Keratinocyte (primary cell): Measurements from ENCODE around the gene NCAPH2. TPM values are rescaled to one million over a fixed set of nuclear protein-coding genes. Genes with fewer than 3 reads are reported as not detected.

Experiments
- DNase-seq: peaks from one replicate; pipeline ENCODE4 v3.0.0-alpha.2; 2011; ENCODE audit warnings: low read depth, missing footprints, low spot score
- FAIRE-seq: peaks from 2 replicates; lab custom pipeline; 2011; peaks lifted over from hg19 to GRCh38; lab: Jason Lieb, UNC
- H2AFZ ChIP-seq: 2 replicates; pipeline ENCODE4 v1.6.0; 2012; ENCODE audit warnings: low read length, control low read depth, inconsistent platforms; ENCODE audit not compliant: control insufficient read depth
- H3K27ac ChIP-seq: 2 replicates; pipeline ENCODE4 v1.5.1; 2011; ENCODE audit warnings: low read length; ENCODE audit not compliant: control insufficient read depth, insufficient read depth
- H3K27me3 ChIP-seq: 3 replicates; pipeline ENCODE4 v1.6.0; 2011; ENCODE audit warnings: low read length; ENCODE audit not compliant: control insufficient read depth, insufficient read depth; ENCODE audit errors: extremely low read depth
- H3K36me3 ChIP-seq, 2 experiments: 2 replicates in 1 of 2; 3 replicates in 1 of 2; pipeline ENCODE4 v1.5.1; 2011; ENCODE audit warnings: low read length in 2 of 2, mild to moderate bottlenecking in 1 of 2; ENCODE audit not compliant: control insufficient read depth in 2 of 2, insufficient read depth in 2 of 2; ENCODE audit errors: extremely low read depth in 1 of 2
- H3K4me1 ChIP-seq: 3 replicates; pipeline ENCODE4 v1.5.1; 2011; ENCODE audit warnings: low read length; ENCODE audit not compliant: control insufficient read depth, insufficient read depth; ENCODE audit errors: extremely low read depth
- H3K4me2 ChIP-seq: 3 replicates; pipeline ENCODE4 v1.6.0; 2011; ENCODE audit warnings: low read depth, low read length; ENCODE audit not compliant: control insufficient read depth, insufficient read depth; ENCODE audit errors: extremely low read depth
- H3K4me3 ChIP-seq, 3 experiments: fragments of 200-600 bp in 1 of 3; sonication (generic) in 1 of 3; 2 replicates in 2 of 3; 3 replicates in 1 of 3; pipeline ENCODE4 v1.5.1; 2011 to 2016; ENCODE audit warnings: low read length in 3 of 3, mild to moderate bottlenecking in 3 of 3, control low read depth in 2 of 3, inconsistent platforms in 1 of 3, low read depth in 1 of 3, mixed read lengths in 1 of 3, mixed run types in 1 of 3, moderate library complexity in 1 of 3; ENCODE audit not compliant: control insufficient read depth in 2 of 3, insufficient read depth in 2 of 3; ENCODE audit errors: extremely low read depth in 1 of 3
- H3K79me2 ChIP-seq: 2 replicates; pipeline ENCODE4 v1.6.0; 2012; ENCODE audit warnings: low read length; ENCODE audit not compliant: control insufficient read depth, insufficient read depth
- H3K9ac ChIP-seq: 3 replicates; pipeline ENCODE4 v1.6.0; 2011; ENCODE audit warnings: low read length; ENCODE audit not compliant: control insufficient read depth, insufficient read depth; ENCODE audit errors: extremely low read depth
- H3K9me1 ChIP-seq: 3 replicates; pipeline ENCODE4 v1.6.0; 2011; ENCODE audit warnings: low read length; ENCODE audit not compliant: control insufficient read depth, insufficient read depth; ENCODE audit errors: extremely low read depth
- H3K9me3 ChIP-seq: 2 replicates; pipeline ENCODE4 v1.5.1; 2012; ENCODE audit warnings: low read depth, low read length; ENCODE audit not compliant: control insufficient read depth
- H4K20me1 ChIP-seq: 3 replicates; pipeline ENCODE4 v1.6.0; 2011; ENCODE audit warnings: low read length; ENCODE audit not compliant: control insufficient read depth, insufficient read depth; ENCODE audit errors: extremely low read depth
- CTCF ChIP-seq, 3 experiments: IDR thresholded peaks in 1 of 3; conservative IDR thresholded peaks in 1 of 3; optimal IDR thresholded peaks in 1 of 3; 2 replicates in 2 of 3; 3 replicates in 1 of 3; pipeline versions ENCODE3 to v1.5.1; 2011; ENCODE audit warnings: low read length in 3 of 3, mild to moderate bottlenecking in 3 of 3, moderate library complexity in 2 of 3, control low read depth in 1 of 3, inconsistent platforms in 1 of 3; ENCODE audit not compliant: insufficient read depth in 2 of 3; ENCODE audit errors: extremely low read depth in 1 of 3
- EZH2 ChIP-seq: IDR thresholded peaks from one replicate; pipeline ENCODE4 v1.6.1; 2012; ENCODE audit warnings: inconsistent platforms, mild to moderate bottlenecking, low read length, moderate library complexity
- dilution Hi-C: fragments of 300-500 bp; cut with MboI; formaldehyde crosslinking; loops from one replicate; pipeline ENCODE4 v1.7.0; 2020; ENCODE audit warnings: low sequenced_read_pairs; ENCODE audit not compliant: extremely low pct_ligation_motif_present
- polyA plus RNA-seq, 5 experiments: library from polyadenylated mRNA; depleted of rRNA in 3 of 5; stranded (reverse) in 3 of 5; stranded (forward) in 1 of 5; unstranded in 1 of 5; fragments of >200 nt; gene quantifications; 1 replicate in 1 of 5; 2 replicates in 3 of 5; 3 replicates in 1 of 5; pipeline versions ENCODE4 v1.2.1 to v1.2.3, GENCODE V29; 2011 to 2012; ENCODE audit warnings: missing spikeins in 2 of 5, low read depth in 1 of 5, low replicate concordance in 1 of 5

Gene NCAPH2
- polyA plus RNA-seq, 1 donor (not counting 4 experiments of a cell fraction or from before 2014, with no cell fraction given): 11.4 TPM

GRCh38 chr22:50502628-50503474 lies 5.2 kb upstream of the NCAPH2 start:
- peaks cover 13% of the 10 kb centered on the region for H3K79me2 ChIP-seq
- no peaks in the 10 kb centered on the region for H3K27me3 ChIP-seq
- H3K9ac ChIP-seq: no peak overlapping the region
- TF ChIP-seq EZH2: no peak
- no peak for TF ChIP-seq CTCF (optimal IDR thresholded peaks at IDR 0.05 in 1 of 3, IDR thresholded peaks at IDR 0.05 in 1 of 3, conservative IDR thresholded peaks at IDR 0.05 in 1 of 3; ENCODE audit: extremely low read depth in 1 of 3, insufficient read depth in 2 of 3, low read length in 3 of 3)
- H2AFZ ChIP-seq: no peak overlapping the region
- DNase-seq (no peak), FAIRE-seq (no peak)
- no peak overlapping the region for H3K27ac ChIP-seq
- H3K4me3 ChIP-seq: no peak overlapping the region
- peaks cover 6 to 17% of the 10 kb centered on the region in 2 experiments for H3K36me3 ChIP-seq
- no peaks in the 10 kb centered on the region for H3K9me1 ChIP-seq
- H3K4me2 ChIP-seq: no peak overlapping the region
- H3K9me3 ChIP-seq: no peaks in the 10 kb centered on the region
- peaks cover 12% of the 10 kb centered on the region for H3K4me1 ChIP-seq
- dilution Hi-C loops: no loop called here
- no peaks in the 10 kb centered on the region for H4K20me1 ChIP-seq

- H3K9me3 ChIP-seq: no peaks in the 10 kb centered on the region
- no peak for TF ChIP-seq EZH2
- TF ChIP-seq CTCF (optimal IDR thresholded peaks at IDR 0.05 in 1 of 3, IDR thresholded peaks at IDR 0.05 in 1 of 3, conservative IDR thresholded peaks at IDR 0.05 in 1 of 3; ENCODE audit: extremely low read depth in 1 of 3, insufficient read depth in 2 of 3, low read length in 3 of 3): peak in 2 of 3 experiments; percentile 9 to 13
- H2AFZ ChIP-seq: no peak overlapping the region
- no peaks in the 10 kb centered on the region for H4K20me1 ChIP-seq
- no peak overlapping the region for H3K4me2 ChIP-seq
- no peak for FAIRE-seq
- no peaks in the 10 kb centered on the region for H3K27me3 ChIP-seq
- DNase-seq: no peak
- no peak overlapping the region for H3K9ac ChIP-seq
- H3K9me1 ChIP-seq: no peaks in the 10 kb centered on the region
- peaks cover 15% of the 10 kb centered on the region for H3K79me2 ChIP-seq
- dilution Hi-C loops: no loop called here
- peaks cover 6 to 17% of the 10 kb centered on the region in 2 experiments for H3K36me3 ChIP-seq
- H3K4me1 ChIP-seq: peaks cover 10% of the 10 kb centered on the region
- H3K27ac ChIP-seq: no peak overlapping the region
- H3K4me3 ChIP-seq: no peak overlapping the region
Observed at GRCh38 chr22:50503475-50504145, 4.4 kb upstream of the NCAPH2 start.
